T-helper 2 cell (primary cell): ENCODE results near the gene SIPA1.
A peak's percentile ranks its signal among the peaks of the same experiment; 100 is the strongest.
"Not testable (repeated sequence)": the region's sequence is repeated elsewhere in the genome, so short reads cannot be mapped to it uniquely, and the experiment has no call there.

Experiments used
- DNase-seq, 5 experiments: peaks; one replicate each; pipeline versions ENCODE4 v3.0.0 to v3.0.0-alpha.2; 2012 to 2022

SIPA1 gene

GRCh38 chr11:65660908-65661307 is 23.0 kb downstream of the SIPA1 start:
- DNase-seq: not testable (repeated sequence)

- DNase-seq: no peak
Observed at GRCh38 chr11:65661599-65662246, 23.8 kb downstream of the SIPA1 start.

GRCh38 chr11:65662247-65662798 is 24.4 kb downstream of the SIPA1 start:
- no peak for DNase-seq

GRCh38 chr11:65662799-65663638 is 25.1 kb downstream of the SIPA1 start, which contains the start of gene RELA:
Gene RELA (minus strand): TSS chr11:65662916. CDS start chr11:65662832, 84 bp downstream.
- DNase-seq: peak; percentile 78 to 94 (median 85)

- peak in 1 of 5 experiments; percentile 53 for DNase-seq
Observed at GRCh38 chr11:65663639-65664200, 25.8 kb downstream of the SIPA1 start.

- no peak for DNase-seq
Observed at GRCh38 chr11:65672180-65672860, 34.4 kb downstream of the SIPA1 start.

- DNase-seq: no peak
Observed at GRCh38 chr11:65672982-65673381, 35.1 kb downstream of the SIPA1 start.

GRCh38 chr11:65680192-65680743 is 42.4 kb downstream of the SIPA1 start:
- DNase-seq: no peak

- not testable (repeated sequence) for DNase-seq
Observed at GRCh38 chr11:65683480-65683879, 45.6 kb downstream of the SIPA1 start.

- DNase-seq: no peak
Observed at GRCh38 chr11:65685981-65686380, 48.1 kb downstream of the SIPA1 start.

- DNase-seq: not testable (repeated sequence)
Observed at GRCh38 chr11:65691847-65692246, 53.9 kb downstream of the SIPA1 start.

- no peak for DNase-seq
Observed at GRCh38 chr11:65692367-65692766, 54.5 kb downstream of the SIPA1 start.

GRCh38 chr11:65695459-65696241 is 57.7 kb downstream of the SIPA1 start:
- no peak for DNase-seq

- DNase-seq: no peak
Observed at GRCh38 chr11:65696802-65697552, 59.1 kb downstream of the SIPA1 start.

GRCh38 chr11:65698205-65698604 is 60.3 kb downstream of the SIPA1 start:
- DNase-seq: no peak

- DNase-seq: no peak
Observed at GRCh38 chr11:65699306-65699705, 61.4 kb downstream of the SIPA1 start.

GRCh38 chr11:65700399-65700798 is 62.5 kb downstream of the SIPA1 start:
- no peak for DNase-seq
